GM12891 (cell line): Measurements from ENCODE around the gene CHRM2.

Experiments used
- PAX5 ChIP-seq: IDR thresholded peaks from 2 replicates; pipeline ENCODE4 v1.6.1; 2011; ENCODE audit warnings: low read length, moderate library complexity, mild to moderate bottlenecking; ENCODE audit not compliant: insufficient read depth, severe bottlenecking
- POLR2A ChIP-seq: IDR thresholded peaks from 2 replicates; pipeline ENCODE4 v1.6.1; 2011; ENCODE audit warnings: low read depth, low read length, control low read depth
- POLR2AphosphoS5 ChIP-seq: IDR thresholded peaks from 2 replicates; pipeline ENCODE4 v1.6.1; 2011; ENCODE audit warnings: low read depth, low read length, control low read depth
- SPI1 ChIP-seq: IDR thresholded peaks from 2 replicates; pipeline ENCODE4 v1.6.1; 2011; ENCODE audit warnings: low read depth, low read length, control low read depth

DNA sequence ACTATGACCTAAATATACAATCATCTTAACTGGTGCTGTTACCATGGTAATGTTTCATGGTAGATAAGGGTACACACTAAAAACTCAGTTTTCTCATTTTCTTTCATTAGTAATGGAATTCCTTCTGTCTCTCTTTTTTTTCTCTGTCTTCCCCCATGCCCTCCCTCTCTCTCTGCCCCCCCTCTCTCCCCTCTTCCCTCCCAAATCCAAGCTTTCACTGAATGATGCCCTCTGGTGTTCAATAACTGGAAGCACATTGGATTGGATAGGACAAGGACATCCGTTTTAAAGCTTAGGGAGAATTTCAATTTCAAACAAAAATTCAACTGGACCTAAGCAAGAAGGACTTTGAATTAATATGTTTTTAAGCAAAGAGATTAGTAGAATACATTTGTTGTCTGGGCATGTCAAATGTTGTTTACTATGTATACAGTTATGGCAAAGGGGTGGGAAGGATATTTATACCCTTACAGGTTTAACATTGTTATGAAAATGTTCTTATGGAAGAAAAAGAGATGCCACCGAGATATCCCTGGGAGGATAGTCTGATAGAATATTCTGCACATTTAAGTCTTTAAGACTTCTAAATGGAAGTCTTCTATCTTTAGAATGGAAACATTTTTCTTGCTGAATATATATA, 6.1 kb downstream of the CHRM2 start:
- TF ChIP-seq POLR2AphosphoS5 (no peak), SPI1 (no peak), PAX5 (no peak), POLR2A (no peak)
